ENCODE data around the gene WWC2.

- TF ChIP-seq CTCF (IDR thresholded peaks at IDR 0.05) (no peak), EP300 (IDR thresholded peaks at IDR 0.05) (no peak), POLR2AphosphoS5 (IDR thresholded peaks at IDR 0.05) (no peak), POLR2A (IDR thresholded peaks at IDR 0.05; ENCODE audit: low read depth) (no peak)
Observed at GRCh38 chr4:183295711-183296110, 196.7 kb downstream of the WWC2 start.

All from esophagus muscularis mucosa (tissue), 4 donors.